Vagina (tissue), 2 donors: ENCODE data around the gene METTL26.

Experiments used
- POLR2A ChIP-seq, 2 donors: fragments of 450-650 bp; IDR thresholded peaks; one replicate each; pipeline ENCODE4 v1.6.1; 2017; ENCODE audit warnings: antibody characterized with exemption in 2 of 2, mild to moderate bottlenecking in 2 of 2, moderate library complexity in 2 of 2
- POLR2AphosphoS5 ChIP-seq, 2 donors: sonication (generic); formaldehyde crosslinking; IDR thresholded peaks; one replicate each; pipeline ENCODE4 v1.9.0; 2017; ENCODE audit warnings: antibody characterized with exemption in 2 of 2, mild to moderate bottlenecking in 2 of 2, low read depth in 1 of 2; ENCODE audit not compliant: insufficient read depth in 1 of 2
- TF ChIP-seq, protein P1 (sequence below), 3 experiments: fragments of 450-650 bp in 2 of 3; fragments of 200-600 bp in 1 of 3; sonication (generic) in 1 of 3; IDR thresholded peaks; one replicate each; pipeline ENCODE4 v1.5.1; 2017 to 2019; ENCODE audit warnings: antibody characterized with exemption in 3 of 3, mild to moderate bottlenecking in 2 of 3, moderate library complexity in 2 of 3

DNA sequence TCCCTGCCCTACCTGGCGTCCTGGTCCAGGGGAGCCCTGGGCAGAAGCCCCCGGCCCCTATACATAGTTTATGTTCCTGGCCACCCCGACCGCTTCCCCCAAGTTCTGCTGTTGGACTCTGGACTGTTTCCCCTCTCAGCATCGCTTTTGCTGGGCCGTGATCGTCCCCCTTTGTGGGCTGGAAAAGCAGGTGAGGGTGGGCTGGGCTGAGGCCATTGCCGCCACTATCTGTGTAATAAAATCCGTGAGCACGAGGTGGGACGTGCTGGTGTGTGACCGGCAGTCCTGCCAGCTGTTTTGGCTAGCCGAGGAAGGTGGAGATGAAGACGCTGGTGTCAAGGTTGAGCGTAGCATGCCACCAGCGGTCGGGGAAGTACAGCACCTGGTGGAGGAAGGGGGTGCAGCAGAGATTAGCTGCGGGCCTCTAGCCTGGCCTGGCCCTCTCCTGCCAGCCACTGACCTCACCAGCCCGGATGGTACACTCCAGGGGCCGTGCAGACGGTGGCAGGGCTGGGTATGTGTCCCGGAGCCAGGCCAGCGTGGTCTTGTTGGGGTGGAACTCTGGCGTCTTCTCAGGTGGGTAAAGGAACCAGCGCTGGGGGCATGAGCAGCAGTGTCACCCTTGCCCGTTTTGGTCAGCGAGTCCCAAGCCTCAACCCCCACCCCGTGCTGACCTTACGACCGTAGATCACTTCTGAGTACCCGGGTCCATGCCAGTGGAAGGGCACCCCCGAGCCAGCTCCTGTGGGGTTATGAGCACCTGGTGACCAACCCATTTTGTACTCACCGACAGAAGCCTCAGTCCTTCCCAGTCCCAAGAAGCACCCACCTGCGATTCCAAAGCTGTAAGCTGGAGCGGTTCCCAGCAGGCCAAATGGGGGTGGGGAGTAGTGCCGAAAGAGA, 46.6 kb upstream of the METTL26 start:
- TF ChIP-seq, protein P1, sequence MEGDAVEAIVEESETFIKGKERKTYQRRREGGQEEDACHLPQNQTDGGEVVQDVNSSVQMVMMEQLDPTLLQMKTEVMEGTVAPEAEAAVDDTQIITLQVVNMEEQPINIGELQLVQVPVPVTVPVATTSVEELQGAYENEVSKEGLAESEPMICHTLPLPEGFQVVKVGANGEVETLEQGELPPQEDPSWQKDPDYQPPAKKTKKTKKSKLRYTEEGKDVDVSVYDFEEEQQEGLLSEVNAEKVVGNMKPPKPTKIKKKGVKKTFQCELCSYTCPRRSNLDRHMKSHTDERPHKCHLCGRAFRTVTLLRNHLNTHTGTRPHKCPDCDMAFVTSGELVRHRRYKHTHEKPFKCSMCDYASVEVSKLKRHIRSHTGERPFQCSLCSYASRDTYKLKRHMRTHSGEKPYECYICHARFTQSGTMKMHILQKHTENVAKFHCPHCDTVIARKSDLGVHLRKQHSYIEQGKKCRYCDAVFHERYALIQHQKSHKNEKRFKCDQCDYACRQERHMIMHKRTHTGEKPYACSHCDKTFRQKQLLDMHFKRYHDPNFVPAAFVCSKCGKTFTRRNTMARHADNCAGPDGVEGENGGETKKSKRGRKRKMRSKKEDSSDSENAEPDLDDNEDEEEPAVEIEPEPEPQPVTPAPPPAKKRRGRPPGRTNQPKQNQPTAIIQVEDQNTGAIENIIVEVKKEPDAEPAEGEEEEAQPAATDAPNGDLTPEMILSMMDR (IDR thresholded peaks at IDR 0.05): no peak
- no peak for TF ChIP-seq POLR2A (IDR thresholded peaks at IDR 0.05)
- TF ChIP-seq POLR2AphosphoS5 (IDR thresholded peaks at IDR 0.05; ENCODE audit: insufficient read depth in 1 of 2, low read depth in 1 of 2): no peak
